GM18519 (cell line): Measurements from ENCODE around the gene ZNF491.
"Not testable (repeated sequence)": the region's sequence is repeated elsewhere in the genome, so short reads cannot be mapped to it uniquely, and the experiment has no call there.

Experiments
- ATAC-seq: cut with Tn5 transposase; IDR thresholded peaks from one replicate; pipeline ENCODE4 v1.9.1; 2021; ENCODE audit warnings: mild to moderate bottlenecking, moderate library complexity; ENCODE audit not compliant: unreplicated experiment, low FRiP score

Gene ZNF491

GRCh38 chr19:11797491-11797890 is 832 bp upstream of the ZNF491 start:
- ATAC-seq: no peak

- ATAC-seq: no peak
Observed at GRCh38 chr19:11806354-11807098, 8.2 kb downstream of the ZNF491 start.

- no peak for ATAC-seq
Observed at GRCh38 chr19:11807099-11807380, 8.7 kb downstream of the ZNF491 start.

- peak; percentile 13 for ATAC-seq
Observed at GRCh38 chr19:11813703-11814028, 15.3 kb downstream of the ZNF491 start.

- ATAC-seq: peak; percentile 84
Observed at GRCh38 chr19:11814029-11814699, 15.8 kb downstream of the ZNF491 start, which contains the start of gene ZNF440. Gene ZNF440, plus strand, starts transcription at chr19:11814273. Its CDS starts 175 bp downstream, at chr19:11814448.

GRCh38 chr19:11814700-11815035 is 16.3 kb downstream of the ZNF491 start:
- no peak for ATAC-seq

- ATAC-seq: no peak
Observed at GRCh38 chr19:11821474-11822109, 23.3 kb downstream of the ZNF491 start.

DNA sequence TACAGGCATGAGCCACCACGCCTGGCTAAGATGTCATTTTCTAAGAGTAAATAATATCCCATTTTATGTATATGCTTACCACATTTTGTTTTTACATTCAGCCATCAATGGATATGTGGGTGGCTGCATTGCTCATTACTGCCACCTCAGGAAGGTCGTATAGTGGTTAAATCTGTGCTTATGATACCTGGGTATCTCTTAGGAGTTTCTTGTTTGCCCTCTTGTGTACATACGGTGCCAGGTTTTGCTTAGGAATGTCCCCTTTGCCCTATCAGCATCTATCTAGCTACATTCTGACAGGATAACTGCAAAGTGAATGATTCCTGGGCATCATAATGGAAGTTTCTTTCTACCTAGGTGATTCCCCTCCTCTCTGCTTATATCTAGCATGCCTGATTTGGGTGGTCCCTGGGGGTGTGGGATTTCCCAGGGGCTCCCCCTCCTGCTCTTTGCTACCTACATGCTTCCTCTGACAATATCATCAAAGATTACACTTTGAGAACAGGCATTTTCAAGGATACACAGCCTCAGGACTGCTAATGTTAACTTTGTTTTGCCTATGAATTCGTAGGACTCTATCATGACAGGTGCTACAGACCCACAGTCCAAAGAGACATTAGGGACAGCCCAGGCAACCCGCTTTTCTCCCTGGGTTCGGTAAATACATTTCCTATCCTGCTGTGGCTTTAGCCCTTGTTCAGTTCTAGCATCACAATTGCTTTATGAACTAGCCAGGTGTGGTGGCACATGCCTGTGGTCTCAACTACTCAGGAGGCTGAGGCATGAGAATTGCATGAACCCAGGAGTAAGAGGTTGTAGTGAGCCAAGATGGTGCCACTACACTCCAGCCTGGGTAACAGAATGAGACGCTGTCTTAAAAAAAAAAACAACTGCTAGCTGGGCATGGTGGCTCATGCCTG is 30.9 kb downstream of the ZNF491 start:
- not testable (repeated sequence) for ATAC-seq

- no peak for ATAC-seq
Observed at GRCh38 chr19:11832253-11832912, 34.1 kb downstream of the ZNF491 start.

- ATAC-seq: no peak
Observed at GRCh38 chr19:11833541-11833940, 35.2 kb downstream of the ZNF491 start.

GRCh38 chr19:11835626-11836066 is 37.3 kb downstream of the ZNF491 start:
- ATAC-seq: not testable (repeated sequence)

DNA sequence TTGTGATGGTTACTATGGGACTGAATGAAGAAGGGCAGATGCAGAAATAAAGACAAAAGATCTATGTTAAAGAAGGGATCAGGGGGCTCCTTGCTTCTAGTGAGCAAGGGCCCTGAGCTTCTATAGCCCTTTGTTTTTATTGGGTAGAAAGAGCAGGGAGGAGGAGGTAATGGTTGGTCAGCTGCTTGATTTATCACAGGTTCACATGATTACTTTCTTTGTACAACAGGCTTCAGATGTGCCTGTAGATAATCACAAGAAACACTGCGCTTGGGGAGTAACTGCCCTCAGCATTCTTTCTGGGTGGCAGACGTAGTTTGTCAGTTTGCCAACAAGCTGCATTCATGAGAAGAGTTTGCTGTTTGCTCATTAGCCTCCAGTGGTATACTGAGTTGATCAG is 45.4 kb downstream of the ZNF491 start:
- ATAC-seq: no peak

GRCh38 chr19:11847615-11848014 is 49.3 kb downstream of the ZNF491 start:
- ATAC-seq: not testable (repeated sequence)

- ATAC-seq: no peak
Observed at GRCh38 chr19:11848200-11848593, 49.9 kb downstream of the ZNF491 start.

GRCh38 chr19:11848594-11849469 is 50.5 kb downstream of the ZNF491 start, which contains the start of gene ZNF439:
Gene ZNF439, plus strand, starts transcription at chr19:11848726. Its CDS starts 142 bp downstream, at chr19:11848868.
- peak; percentile 62 for ATAC-seq

DNA sequence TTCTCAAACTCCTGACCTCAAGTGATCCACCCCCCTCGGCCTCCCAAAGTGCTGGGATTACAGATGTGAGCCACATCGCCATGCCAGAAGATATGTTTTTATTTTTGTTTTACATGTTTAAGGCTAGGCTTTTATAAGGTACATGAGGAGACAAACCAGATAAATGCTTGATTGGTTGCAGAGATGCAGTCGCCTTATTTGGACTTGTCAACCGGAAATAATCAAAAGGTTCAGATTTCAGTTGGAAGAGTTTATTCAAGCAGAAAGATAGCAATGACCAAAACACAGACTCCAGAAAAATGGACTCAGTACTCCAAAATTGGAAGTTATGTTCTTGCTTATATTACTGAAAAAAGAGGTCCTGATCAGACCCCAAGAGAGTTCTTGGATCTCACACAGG is 52.0 kb downstream of the ZNF491 start:
- ATAC-seq: not testable (repeated sequence)

DNA sequence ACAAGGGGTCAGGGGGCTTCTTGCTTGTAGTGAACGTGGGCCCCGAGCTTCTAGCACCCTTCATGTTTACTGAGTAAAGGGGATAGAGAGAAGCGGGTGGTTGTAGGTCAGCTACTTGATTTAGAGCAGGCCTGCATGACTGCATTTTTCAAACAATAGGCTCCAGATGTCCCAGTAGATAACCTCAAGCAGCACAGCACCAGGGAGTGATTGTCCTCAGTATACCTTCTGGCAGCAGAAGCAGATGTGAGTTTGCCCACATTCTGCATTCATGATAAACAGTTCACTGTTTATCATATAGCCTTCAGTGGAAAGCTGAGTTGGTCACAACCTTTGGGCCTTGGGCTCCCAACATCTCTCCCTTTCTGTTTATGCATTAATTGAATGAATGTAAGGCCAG is 55.0 kb downstream of the ZNF491 start:
- no peak for ATAC-seq

DNA sequence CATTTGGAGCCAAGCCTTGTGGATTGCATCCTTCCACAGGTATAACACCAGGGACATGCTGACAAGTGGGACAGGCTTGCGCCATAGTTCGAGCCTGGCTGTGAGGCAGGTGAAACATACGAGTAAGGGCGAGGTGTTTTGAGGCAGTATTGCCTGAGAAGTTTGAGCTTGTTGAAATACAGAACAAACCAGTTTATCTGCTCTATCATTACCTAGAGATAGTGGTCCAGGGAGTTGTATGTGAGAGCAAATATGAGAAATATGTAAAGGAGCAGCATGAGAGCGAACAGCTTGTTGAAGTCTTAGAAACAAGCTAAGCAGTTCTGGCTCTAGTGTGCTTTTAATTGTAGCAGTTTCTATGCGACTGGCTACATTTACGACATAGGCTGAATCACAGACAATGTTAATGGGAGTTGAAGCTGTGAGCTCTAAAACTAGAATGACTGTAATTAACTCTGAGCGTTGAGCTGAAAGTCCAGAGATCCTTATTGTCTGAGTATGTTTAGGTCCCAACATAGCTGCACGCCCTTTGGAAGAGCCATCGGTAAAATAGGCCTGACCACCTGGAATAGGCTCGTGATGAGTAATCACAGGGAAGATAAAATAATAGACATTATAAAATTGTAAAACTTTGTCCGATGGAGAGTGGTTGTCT is 58.4 kb downstream of the ZNF491 start:
- no peak for ATAC-seq
